Activated CD4-positive, alpha-beta T cell treated with anti-CD3 and anti-CD28 coated beads, Interleukin-2, Interleukin-4, amounts not matched to agents 100 ng/mL and 50 ng/mL, durations not matched to agents 16 hours and 8 hours (primary cell): Measurements from ENCODE around the gene CRHBP.
"Not testable (repeated sequence)": the region's sequence is repeated elsewhere in the genome, so short reads cannot be mapped to it uniquely, and the experiment has no call there.

ENCODE experiments used
- DNase-seq: peaks from one replicate; pipeline ENCODE4 v3.0.0-alpha.2; 2020; ENCODE audit warnings: low spot score

The CRHBP gene

DNA sequence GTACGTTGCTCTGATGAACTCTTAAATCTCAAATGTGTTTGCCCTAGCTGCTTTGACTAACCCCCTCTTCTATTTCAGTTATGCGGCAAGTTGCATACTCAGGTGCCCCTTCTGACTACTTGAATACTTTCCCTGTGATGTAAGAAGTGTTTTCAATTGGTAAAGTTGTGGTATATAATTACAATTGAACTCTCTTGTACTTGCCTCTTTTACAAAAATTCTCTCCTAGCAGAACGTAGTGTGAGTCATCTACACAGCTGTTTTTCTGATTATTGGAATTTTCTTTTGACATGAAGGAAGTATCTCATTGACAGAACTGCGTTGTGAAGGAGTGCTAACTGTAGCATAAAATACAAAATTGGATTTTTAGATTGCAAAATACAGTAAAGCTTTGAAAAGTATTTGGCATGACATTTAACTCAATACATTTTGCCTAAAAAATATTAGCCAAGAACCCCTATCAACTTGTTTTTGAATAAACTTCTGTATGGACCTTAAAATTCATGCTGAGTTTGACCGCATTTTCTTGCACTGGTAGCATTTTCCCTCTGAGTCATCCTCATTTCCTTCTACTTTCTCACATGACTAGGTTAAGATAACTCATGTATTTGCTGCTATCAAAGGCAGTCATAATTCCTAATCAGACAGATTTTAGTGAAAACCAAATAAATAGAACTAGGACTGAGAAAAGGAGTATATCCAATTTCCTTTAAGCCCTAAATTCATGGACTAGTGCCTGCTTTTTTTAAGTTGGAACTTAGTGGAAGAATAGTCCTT, 6.3 kb downstream of the CRHBP start:
- peak; percentile 45 for DNase-seq

DNA sequence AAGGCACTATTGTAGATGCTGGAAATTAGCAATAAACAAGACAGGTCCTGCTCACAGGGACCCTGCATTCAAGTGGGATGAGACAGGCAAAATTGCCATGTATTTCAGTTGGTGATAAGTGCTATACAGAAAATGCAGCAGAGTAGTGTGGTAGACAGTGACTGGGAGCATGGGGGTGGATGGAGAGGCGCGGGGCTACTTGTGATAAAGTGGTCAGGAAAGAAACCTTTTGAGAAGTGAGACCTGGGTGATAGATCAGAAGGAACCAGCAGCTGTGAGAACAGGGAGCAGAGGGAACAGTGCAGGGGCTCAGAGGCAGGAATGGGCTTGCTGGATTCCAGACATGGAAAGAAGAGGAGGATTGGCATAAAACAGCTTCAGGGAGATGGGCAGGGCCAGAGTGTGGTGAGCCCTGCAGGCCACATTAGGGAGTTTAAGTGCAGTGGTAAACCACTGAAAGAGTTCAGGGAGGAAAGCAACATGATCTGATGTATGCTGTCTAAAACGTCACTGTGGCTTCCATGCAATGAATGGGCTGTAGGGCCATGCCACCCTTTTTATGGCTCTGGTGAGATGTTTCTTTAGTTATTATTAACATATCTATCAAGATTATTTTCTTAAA, 7.3 kb downstream of the CRHBP start:
- DNase-seq, result peak; percentile 50

DNA sequence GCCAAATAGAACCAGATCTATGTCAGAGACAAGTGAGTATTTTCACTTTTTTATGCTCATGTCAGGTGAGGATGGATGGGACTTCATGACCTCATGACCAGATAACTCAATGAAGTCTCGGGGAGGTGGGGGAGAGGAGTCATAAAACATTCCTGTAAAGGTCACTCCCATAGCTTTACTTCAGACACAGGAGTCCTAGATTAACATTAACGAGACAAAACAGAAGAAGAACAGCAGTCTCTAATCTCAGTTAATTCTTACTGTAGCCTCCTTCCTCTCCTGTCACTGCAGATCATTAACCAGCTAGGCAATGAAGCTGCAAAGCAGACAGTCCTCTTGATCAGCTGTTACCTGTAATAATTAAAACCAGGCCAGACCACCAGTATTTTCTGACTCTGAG, 11.2 kb downstream of the CRHBP start:
- no peak for DNase-seq

DNA sequence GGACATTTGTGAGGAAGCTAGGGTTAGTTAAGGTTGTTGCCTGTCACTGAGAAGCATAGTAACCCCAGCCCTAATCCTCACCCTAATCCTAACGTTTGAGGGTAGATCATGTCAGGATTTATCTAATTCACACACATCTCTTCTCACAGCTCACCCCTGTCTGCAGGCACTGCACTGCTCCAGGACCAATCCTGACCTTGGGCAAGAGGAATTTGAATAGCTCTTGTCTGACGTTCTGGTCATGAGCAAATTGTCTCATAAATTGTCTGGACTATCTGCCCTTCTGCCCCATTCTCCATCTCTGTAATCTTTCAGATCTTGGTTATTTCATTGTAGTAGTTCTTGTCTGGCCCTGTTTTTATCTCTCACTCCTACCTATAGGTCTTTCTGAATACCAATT, 18.7 kb downstream of the CRHBP start:
- no peak for DNase-seq

DNA sequence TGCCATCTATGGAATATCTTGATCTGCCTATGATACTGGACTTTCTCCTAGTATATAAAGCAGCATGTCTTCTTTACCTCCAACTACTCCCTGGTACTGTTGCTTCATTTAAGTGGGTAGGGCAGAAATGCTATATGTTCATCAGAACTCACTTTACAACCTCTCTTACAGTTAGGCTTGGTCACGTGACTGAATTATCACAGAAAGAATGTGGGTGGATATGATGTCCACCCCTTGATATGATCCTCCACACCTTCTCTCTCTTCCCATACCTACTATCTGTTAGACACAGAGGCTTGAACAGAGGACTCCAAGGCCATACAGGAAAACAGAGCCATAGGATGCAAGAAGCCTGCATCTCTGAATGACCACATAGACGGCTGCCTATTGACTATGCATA, 19.8 kb downstream of the CRHBP start:
- DNase-seq, result no peak

DNA sequence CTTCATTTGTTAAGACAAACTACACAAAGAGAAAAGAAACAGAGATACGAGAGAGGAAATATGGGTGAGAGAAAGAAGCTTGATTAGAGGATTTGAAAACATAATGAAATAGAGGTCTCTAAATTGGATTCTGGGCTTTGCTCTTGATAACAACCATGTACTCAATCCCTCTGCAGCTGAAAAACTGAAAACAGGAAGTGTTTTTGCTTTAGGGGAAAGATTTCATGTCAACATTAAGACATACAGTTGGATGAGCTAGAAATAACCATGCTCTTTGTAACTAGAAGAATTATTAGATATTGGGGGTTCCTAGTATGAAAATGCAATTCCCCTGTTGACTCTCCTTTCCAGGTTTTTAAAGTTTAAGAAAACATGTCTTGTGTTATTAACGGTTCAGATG, 21.9 kb downstream of the CRHBP start:
- no peak for DNase-seq

DNA sequence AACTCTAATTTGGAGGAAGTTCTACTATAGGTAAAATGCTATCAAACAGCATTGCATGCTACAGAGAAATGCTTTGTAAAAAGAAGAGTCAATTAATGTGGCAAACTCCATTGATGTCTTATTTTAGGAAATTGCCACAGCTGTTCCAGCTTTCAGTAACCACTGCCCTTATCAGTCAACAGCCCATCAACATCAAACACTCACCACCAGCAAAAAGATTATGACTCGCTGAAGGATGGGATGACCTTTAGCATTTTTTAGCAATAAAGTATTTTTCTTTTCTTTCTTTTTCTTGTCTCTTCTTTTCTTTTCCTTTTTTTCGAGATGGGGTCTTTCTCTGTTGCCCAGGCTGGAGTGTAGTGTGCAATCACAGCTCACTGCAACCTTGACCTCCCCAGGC, 26.0 kb downstream of the CRHBP start:
- DNase-seq, result no peak

DNA sequence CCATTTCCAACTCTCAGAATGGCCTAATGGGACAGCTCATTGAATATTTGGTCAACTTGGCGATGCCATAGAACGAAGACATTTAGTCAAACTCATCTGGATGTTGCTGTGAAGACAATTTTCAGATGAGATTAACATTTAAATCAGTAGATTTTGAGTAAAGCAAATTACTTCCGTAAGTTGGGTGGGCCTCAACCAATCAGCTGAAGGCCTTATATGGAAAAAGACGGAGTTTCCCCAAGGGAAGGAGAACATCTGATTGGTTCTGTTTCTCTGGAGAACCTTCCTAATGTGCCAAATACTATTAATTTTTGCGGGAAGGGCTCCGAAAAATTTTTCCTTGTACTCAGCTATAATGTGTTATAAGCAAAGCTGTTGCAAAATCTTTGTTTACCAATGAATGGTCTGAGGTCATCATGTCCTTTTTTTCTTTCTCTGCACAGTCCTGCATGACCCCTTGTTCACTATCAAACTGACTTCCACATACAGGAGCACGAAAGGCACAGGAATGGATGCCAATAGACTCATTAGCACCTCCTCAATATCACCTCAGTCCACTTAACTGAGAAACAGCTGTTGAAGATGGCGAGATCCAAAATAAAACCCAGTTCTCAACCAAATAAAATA, 27.8 kb downstream of the CRHBP start:
- DNase-seq, result no peak

DNA sequence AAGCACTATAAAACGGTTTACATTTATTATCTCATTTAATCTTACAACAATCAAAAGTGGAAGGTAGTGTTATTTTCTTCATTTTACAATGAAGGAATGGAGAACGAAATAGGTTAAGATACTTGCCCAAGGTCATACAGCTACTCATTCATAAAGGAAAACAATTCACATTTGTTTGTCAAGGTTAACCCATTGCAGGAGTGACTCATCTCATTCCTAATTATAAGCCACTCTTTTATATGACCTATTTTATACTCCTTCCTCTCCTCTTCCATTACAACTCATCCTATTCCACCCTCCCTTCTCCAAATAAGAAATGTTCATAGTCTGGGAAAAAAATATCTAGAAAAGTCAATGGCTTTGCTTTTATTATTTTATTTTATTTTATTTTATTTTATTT, 29.6 kb downstream of the CRHBP start:
- DNase-seq, result no peak

DNA sequence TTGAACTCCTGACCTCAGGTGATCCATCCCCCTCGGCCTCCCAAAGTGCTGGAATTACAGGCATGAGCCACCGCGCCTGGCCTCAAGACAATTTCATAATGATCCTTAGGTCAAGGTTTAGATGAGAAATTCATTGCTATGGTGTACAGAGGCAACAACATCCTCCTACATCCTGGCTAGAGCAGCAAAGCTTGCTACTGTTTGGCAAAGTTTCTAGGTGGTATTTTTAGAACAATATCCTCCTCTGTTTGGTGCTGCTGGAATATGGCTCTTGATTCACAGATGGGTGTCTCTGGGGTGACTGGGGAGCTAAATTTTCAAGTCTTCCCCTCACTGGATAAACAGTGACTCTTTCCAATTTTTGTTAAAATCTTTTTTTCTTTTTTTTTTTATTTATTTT, 30.6 kb downstream of the CRHBP start:
- DNase-seq, result no peak

DNA sequence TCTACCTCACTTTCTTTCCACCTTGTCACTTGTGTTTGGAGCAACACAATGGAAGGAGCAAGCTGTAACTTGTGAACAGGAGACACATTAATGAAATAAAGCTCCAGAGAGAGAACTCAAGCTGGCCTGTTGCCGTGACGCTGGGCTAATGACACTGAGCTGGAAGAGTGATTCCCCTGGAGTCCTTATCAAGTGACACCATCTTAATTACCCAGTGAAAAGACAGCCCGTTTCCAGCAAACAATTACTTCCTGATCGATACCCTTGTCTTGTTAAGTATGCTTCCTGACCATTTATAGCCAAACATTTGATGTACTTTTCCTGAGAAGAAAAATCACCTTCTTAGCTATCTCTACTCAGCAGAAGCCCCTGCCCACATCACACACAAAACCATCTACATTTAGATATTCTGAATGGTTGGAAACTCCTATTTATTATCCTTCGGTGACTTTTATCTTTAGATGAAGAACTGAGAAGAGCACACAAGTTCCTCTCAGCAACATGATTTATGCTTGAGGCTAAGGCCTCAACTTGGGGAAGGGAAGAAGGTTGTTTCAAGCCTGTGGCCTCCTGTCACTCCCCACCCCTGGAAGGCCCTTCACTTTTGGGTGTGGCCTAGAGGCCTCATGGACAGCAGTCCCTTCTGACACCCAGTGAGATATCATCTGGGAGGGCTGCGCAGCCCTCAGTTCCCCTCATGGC, 34.1 kb downstream of the CRHBP start:
- DNase-seq, result no peak

DNA sequence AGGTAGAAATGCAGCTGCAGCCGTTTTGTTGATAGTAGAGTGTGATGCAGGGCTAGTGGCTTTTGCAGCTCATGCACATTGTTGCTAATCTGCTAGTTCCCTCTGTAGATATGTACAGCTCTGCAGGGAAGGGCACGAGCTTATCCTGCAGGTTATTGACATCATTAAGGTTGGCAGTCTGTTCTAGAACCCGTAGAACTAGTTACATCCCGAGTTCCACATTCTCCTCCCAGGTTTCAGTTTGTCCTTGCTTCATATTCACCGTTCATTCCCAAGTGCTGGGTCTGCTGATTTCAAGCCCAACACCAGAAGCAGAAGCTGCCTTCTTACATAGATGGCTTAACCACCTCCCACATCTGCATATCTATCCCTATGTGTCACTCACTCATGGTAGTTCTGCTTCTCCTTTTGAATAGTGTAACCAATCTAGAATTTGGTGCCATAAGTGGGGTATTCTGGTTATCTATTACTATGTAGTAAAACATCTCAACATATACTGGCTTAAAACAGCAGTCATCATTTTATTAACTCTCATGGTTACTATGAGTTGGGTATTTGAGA, 38.1 kb downstream of the CRHBP start:
- no peak for DNase-seq

DNA sequence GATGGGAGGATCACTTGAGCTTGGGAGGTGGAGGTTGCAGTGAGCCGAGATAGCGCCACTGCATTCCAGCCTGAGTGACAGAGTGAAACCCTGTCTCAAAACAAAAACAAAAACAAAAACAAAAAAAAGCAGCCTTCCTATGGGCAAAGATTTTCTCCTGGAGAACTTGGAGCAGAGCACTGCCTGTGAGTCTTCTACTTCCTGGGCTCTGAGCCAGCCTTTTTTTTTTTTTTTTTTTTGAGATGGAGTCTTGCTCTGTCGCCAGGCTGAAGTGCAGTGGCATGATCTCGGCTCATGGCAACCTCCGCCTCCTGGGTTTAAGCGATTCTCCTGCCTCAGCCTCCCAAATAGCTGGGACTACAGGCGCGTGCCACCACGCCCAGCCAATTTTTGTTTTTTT, 40.6 kb downstream of the CRHBP start:
- DNase-seq, result not testable (repeated sequence)

DNA sequence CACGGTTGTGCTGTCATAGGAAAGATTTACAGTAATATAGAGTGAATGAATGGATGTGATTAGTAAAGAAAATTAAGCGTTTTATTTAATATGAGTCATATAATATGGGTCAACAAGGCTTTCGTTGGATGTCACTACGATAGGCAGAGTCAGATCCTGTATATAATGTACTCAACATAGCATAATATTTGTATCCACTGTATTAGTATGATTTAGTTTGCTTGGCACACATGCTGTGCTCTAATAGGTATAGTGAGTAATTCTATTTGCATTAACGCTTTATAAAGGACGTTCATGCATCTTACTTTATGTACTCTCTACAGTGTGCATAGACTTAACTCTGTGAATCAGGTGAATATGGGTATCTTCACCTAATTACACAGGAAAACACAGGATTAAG, 41.5 kb downstream of the CRHBP start:
- no peak for DNase-seq

DNA sequence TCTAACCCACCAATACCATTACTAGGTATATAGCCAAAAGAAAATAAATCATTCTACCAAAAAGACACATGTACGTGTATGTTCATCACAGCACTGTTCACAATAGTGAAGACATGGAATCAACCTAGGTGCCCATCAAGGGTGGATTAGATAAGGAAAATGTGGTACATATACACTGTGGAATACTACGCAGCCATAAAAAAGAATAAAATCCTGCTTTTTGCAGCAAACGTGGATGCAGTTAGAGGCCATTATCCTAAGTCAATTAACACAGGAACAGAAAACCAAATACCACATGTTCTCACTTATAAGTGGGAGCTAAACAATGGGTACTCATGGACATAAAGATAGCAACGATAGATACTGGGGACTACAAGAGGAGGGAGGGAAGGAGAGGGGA, 45.4 kb downstream of the CRHBP start:
- not testable (repeated sequence) for DNase-seq

DNA sequence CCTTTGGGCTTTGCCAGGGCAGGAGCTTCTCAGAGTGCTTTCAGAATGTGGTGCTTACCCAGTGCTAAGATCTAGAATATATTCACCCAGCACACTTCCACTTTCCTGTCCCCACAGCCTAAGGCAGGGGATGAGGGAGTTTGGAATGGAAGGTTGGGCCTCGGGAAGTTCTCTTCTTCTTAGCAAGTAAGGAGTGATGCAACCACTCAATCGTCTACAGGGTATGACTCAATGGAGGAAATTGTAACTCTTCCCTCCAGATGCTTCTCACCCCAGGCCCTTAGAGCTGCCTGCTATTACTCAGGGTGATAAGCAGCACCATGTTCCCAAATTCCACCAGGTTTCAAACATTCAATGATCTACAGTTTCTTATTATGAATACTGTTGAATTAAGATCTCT, 46.6 kb downstream of the CRHBP start:
- DNase-seq, result no peak

DNA sequence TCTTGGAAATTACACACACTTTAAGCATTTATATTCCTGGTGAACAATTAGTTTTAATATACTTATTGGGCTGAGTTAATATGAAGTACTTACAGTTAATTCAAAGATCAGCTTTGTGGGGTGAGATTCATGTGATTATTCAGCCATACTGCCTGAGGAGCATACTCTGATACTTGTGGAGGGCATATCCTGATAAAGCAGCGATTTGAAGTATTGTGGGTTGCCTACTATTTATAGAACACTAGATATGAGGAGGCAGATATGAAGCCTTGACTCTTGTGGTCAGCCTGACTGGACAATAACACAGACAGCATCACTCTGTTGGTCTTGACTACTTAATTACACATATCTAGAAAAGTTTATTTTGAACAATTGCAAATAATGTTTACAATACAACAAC, 50.4 kb downstream of the CRHBP start:
- DNase-seq, result no peak

DNA sequence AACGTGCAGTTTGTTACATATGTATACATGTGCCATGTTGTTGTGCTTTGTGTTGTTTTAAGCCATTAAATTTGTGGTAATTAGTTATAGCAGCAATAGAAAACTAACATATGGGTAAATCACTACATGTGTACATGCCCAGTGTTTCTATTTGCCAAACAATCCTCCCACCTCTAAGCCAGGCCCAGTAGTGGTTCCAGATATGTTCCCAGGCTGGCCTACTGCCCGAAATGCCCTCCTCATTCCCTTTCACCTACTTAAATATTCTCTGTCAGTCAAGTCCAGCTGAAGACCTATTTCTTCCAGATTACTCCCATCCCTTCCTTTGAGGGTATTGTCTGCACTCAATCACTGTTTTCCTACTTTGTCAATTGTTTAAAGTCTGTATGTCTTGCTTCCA, 53.3 kb downstream of the CRHBP start:
- no peak for DNase-seq

DNA sequence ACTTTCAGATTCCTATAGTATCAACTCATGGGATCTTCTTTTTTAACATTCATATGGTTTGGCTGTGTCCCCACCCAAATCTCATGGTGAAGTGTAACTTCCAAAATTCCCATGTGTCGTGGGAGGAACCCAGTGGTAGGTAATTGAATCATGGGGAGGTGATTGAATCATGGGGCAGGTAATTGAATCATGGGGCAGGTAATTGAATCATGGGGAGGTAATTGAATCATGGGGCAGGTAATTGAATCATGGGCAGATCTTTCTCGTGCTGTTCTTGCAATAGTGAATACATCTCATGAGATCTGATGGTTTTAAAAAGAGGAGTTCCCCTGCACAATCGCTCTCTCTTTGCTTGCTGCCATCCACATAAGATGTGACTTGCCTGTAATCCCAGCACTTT, 55.6 kb downstream of the CRHBP start:
- no peak for DNase-seq

DNA sequence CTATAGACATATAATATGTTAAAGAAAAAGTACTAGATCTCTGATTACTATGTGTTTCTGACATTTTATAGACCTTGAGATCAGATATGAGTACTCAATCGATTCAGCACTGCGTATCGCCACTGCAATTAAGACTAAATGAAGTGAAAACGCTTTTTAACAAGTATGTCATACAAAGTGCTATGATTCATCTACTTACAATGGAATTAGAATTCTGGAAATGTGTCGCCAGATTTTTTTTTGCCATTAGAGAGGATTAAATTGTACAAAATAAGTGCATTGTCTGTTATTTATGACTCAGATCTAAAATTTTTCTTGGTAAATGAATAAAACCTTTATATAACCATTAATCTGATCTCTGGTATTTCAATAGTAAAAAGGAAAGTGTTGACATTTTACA, 57.4 kb downstream of the CRHBP start:
- DNase-seq, result no peak

DNA sequence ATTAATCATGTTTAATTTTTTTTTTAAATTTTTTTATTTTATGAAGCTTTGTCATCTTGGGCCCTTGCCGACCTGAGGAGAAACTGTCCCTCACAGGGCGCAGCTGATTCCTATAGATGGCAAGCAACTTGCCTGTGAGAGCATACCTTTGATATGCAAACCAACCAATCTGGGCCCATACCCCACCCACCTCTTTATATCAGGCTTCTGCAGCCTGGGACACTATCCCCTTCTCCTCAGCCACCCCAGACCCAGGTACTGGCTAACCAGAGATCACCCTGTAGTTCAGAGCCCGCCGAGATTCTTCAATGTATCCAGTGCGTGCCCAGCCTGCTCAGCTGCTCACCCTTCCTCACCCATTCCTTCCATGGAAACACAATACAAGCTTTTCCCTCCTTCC, 58.7 kb downstream of the CRHBP start:
- DNase-seq, result no peak

DNA sequence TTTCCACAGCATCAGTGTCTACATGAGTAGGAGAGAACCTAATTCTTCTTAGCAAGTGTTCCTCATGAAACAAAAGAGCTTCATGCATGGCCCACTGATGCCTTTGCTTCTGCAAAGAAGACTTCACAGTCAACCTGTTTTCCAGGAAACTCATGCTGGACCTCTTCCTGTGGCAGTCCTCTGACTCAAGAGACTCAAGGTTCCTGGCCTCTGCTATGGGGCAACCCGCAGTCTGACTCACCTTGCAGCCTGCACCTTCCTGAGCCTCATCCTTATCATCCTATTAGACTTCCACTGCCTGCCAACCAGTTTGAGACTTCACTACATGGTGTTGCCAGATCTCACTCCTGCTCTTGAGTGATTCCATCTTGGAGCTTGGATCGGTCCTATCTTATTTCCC, 59.8 kb downstream of the CRHBP start:
- peak; percentile 28 for DNase-seq
